Neuronal stem cell (in vitro differentiated cells): ENCODE data around the gene MZT2A.
"Not testable (repeated sequence)": the region's sequence is repeated elsewhere in the genome, so short reads cannot be mapped to it uniquely, and the experiment has no call there.

Experiments used
- DNase-seq: peaks from one replicate; pipeline ENCODE4 v3.0.0-alpha.2; 2013; ENCODE audit warnings: low spot score
- H2AFZ ChIP-seq: one replicate; pipeline ENCODE4 v1.6.1; 2013; ENCODE audit warnings: mild to moderate bottlenecking, low read length, inconsistent platforms
- H2AK5ac ChIP-seq: 2 replicates; pipeline ENCODE4 v1.6.1; 2013; ENCODE audit warnings: low read depth, mild to moderate bottlenecking, inconsistent platforms, low read length, moderate library complexity, mixed read lengths
- H2BK120ac ChIP-seq: 2 replicates; pipeline ENCODE4 v1.6.1; 2013; ENCODE audit warnings: low read depth, mild to moderate bottlenecking, inconsistent platforms, low read length, moderate library complexity, mixed read lengths
- H2BK12ac ChIP-seq: one replicate; pipeline ENCODE4 v1.6.1; 2013; ENCODE audit warnings: low read length, inconsistent platforms
- H2BK15ac ChIP-seq: 2 replicates; pipeline ENCODE4 v1.6.1; 2013; ENCODE audit warnings: mild to moderate bottlenecking, low read length, inconsistent platforms, mixed read lengths
- H2BK5ac ChIP-seq: one replicate; pipeline ENCODE4 v1.6.1; 2013; ENCODE audit warnings: inconsistent platforms, mild to moderate bottlenecking, low read length, moderate library complexity
- H3K14ac ChIP-seq: one replicate; pipeline ENCODE4 v1.6.1; 2013; ENCODE audit warnings: low read length, inconsistent platforms
- H3K18ac ChIP-seq: 2 replicates; pipeline ENCODE4 v1.6.1; 2013; ENCODE audit warnings: low read length, inconsistent platforms
- H3K23ac ChIP-seq: 2 replicates; pipeline ENCODE4 v1.6.1; 2013; ENCODE audit warnings: low read depth, mild to moderate bottlenecking, mixed read lengths, low read length, inconsistent platforms; ENCODE audit not compliant: poor library complexity
- H3K27ac ChIP-seq: replicated peaks from 3 replicates; pipeline ENCODE4 v1.5.1; 2013; ENCODE audit warnings: low read length, inconsistent platforms
- H3K27me3 ChIP-seq, 3 experiments: 2 replicates each; pipeline ENCODE4 v1.6.1; 2013; ENCODE audit warnings: low read length in 3 of 3, mild to moderate bottlenecking in 2 of 3, inconsistent platforms in 1 of 3, low read depth in 1 of 3, mixed read lengths in 1 of 3, moderate library complexity in 1 of 3; ENCODE audit not compliant: control insufficient read depth in 3 of 3, insufficient read depth in 3 of 3
- H3K36me3 ChIP-seq, 2 donors: replicated peaks in 1 of 2; 2 replicates each; pipeline ENCODE4 v1.6.1; 2013; ENCODE audit warnings: low read length in 2 of 2; ENCODE audit not compliant: control insufficient read depth in 2 of 2, insufficient read depth in 2 of 2
- H3K4ac ChIP-seq: 2 replicates; pipeline ENCODE4 v1.6.1; 2013; ENCODE audit warnings: inconsistent platforms, mild to moderate bottlenecking, low read length, moderate library complexity
- H3K4me1 ChIP-seq, 2 donors: 1 replicate in 1 of 2; 2 replicates in 1 of 2; pipeline ENCODE4 v1.6.1; 2013; ENCODE audit warnings: low read length in 2 of 2, low read depth in 1 of 2; ENCODE audit not compliant: control insufficient read depth in 2 of 2, insufficient read depth in 1 of 2
- H3K4me2 ChIP-seq: one replicate; pipeline ENCODE4 v1.6.1; 2013; ENCODE audit warnings: mild to moderate bottlenecking, low read length, inconsistent platforms; ENCODE audit not compliant: insufficient read depth, poor library complexity, severe bottlenecking
- H3K4me3 ChIP-seq, 2 donors: 2 replicates each; pipeline ENCODE4 v1.5.1; 2013; ENCODE audit warnings: low read length in 2 of 2, mild to moderate bottlenecking in 2 of 2, inconsistent platforms in 1 of 2, moderate library complexity in 1 of 2
- H3K79me1 ChIP-seq: one replicate; pipeline ENCODE4 v1.6.1; 2013; ENCODE audit warnings: low read depth, mild to moderate bottlenecking, inconsistent platforms, low read length, moderate library complexity
- H3K9ac ChIP-seq: one replicate; pipeline ENCODE4 v1.6.1; 2013; ENCODE audit warnings: mild to moderate bottlenecking, low read depth, low read length, inconsistent platforms; ENCODE audit not compliant: poor library complexity
- H3K9me3 ChIP-seq, 2 donors: replicated peaks in 1 of 2; 2 replicates each; pipeline versions ENCODE3 to v1.6.1; 2013; ENCODE audit warnings: low read length in 2 of 2, mild to moderate bottlenecking in 2 of 2, inconsistent platforms in 1 of 2, low read depth in 1 of 2, mixed read lengths in 1 of 2, moderate library complexity in 1 of 2; ENCODE audit not compliant: control insufficient read depth in 2 of 2, insufficient read depth in 1 of 2
- H4K8ac ChIP-seq: one replicate; pipeline ENCODE4 v1.6.1; 2013; ENCODE audit warnings: low read depth, mild to moderate bottlenecking, inconsistent platforms, low read length, moderate library complexity
- H4K91ac ChIP-seq: one replicate; pipeline ENCODE4 v1.6.1; 2013; ENCODE audit warnings: low read length, low read depth, mild to moderate bottlenecking, inconsistent platforms; ENCODE audit not compliant: poor library complexity
- WGBS, 2 donors: extraction: QIAGEN DNeasy Blood & Tissue Kit; methylation state at CpG; one replicate each; pipeline ENCODE4 v1.1.7; 2013; ENCODE audit warnings: missing lambda C conversion rate in 2 of 2, mixed read lengths in 1 of 2; ENCODE audit not compliant: insufficient read length in 2 of 2, insufficient replicate concordance in 1 of 2; ENCODE audit errors: extremely low coverage in 2 of 2; 5-methylcytosine and 5-hydroxymethylcytosine counted together

The MZT2A gene

GRCh38 chr2:131535526-131535925 is 43.3 kb upstream of the MZT2A start:
- no peak for DNase-seq
- no peak overlapping the region for H3K18ac ChIP-seq
- no peak overlapping the region for H4K8ac ChIP-seq
- H2BK15ac ChIP-seq = no peak overlapping the region
- H3K9ac ChIP-seq = no peak overlapping the region
- H3K36me3 ChIP-seq = no peaks in the 10 kb centered on the region
- no peaks in the 10 kb centered on the region for H3K79me1 ChIP-seq
- H4K91ac ChIP-seq = no peak overlapping the region
- no peak overlapping the region for H3K4me3 ChIP-seq
- H3K23ac ChIP-seq = no peak overlapping the region
- no peaks in the 10 kb centered on the region for H3K9me3 ChIP-seq
- no peak overlapping the region for H2BK5ac ChIP-seq
- H2AK5ac ChIP-seq = no peak overlapping the region
- H3K4me2 ChIP-seq = no peak overlapping the region
- no peaks in the 10 kb centered on the region for H3K27me3 ChIP-seq
- no peak overlapping the region for H3K4ac ChIP-seq
- H3K27ac ChIP-seq = no peak overlapping the region
- H2BK120ac ChIP-seq = no peak overlapping the region
- no peaks in the 10 kb centered on the region for H3K4me1 ChIP-seq
- WGBS, 2 donors = no CpG with 5 or more reads among the region's 4 CpGs
- H2AFZ ChIP-seq = no peak overlapping the region
- no peak overlapping the region for H3K14ac ChIP-seq
- no peak overlapping the region for H2BK12ac ChIP-seq

GRCh38 chr2:131534965-131535364 is 42.8 kb upstream of the MZT2A start:
- not testable (repeated sequence) for H2BK5ac ChIP-seq, H3K23ac ChIP-seq, H2BK15ac ChIP-seq, H3K18ac ChIP-seq, H4K8ac ChIP-seq, H2AFZ ChIP-seq, H3K27ac ChIP-seq, H3K4me3 ChIP-seq, H3K27me3 ChIP-seq, H3K4me1 ChIP-seq, H4K91ac ChIP-seq, H3K9me3 ChIP-seq, H3K4me2 ChIP-seq, H3K4ac ChIP-seq, DNase-seq, H3K9ac ChIP-seq, H2AK5ac ChIP-seq, H3K36me3 ChIP-seq, H3K79me1 ChIP-seq, H3K14ac ChIP-seq, H2BK12ac ChIP-seq, H2BK120ac ChIP-seq
- WGBS, 2 donors = no CpG with 5 or more reads among the region's 11 CpGs

- not testable (repeated sequence) for H3K14ac ChIP-seq, H2BK120ac ChIP-seq, H2BK5ac ChIP-seq, H3K9ac ChIP-seq, H2AK5ac ChIP-seq, H3K27ac ChIP-seq, H3K18ac ChIP-seq, DNase-seq, H3K4me2 ChIP-seq, H2AFZ ChIP-seq, H3K9me3 ChIP-seq, H2BK15ac ChIP-seq, H3K4ac ChIP-seq, H4K91ac ChIP-seq, H3K27me3 ChIP-seq, H3K4me1 ChIP-seq, H3K79me1 ChIP-seq, H3K4me3 ChIP-seq, H4K8ac ChIP-seq, H3K23ac ChIP-seq, H2BK12ac ChIP-seq, H3K36me3 ChIP-seq
- no CpG with 5 or more reads among the region's 13 CpGs for WGBS, 2 donors
Measured at GRCh38 chr2:131534317-131534672, 42.1 kb upstream of the MZT2A start.

GRCh38 chr2:131533609-131534316 is 41.6 kb upstream of the MZT2A start:
- not testable (repeated sequence) for H2BK5ac ChIP-seq, H4K91ac ChIP-seq, H3K79me1 ChIP-seq, H3K18ac ChIP-seq, DNase-seq, H3K27ac ChIP-seq, H3K23ac ChIP-seq, H3K9me3 ChIP-seq, H2AK5ac ChIP-seq, H3K4me2 ChIP-seq, H3K4ac ChIP-seq, H3K4me1 ChIP-seq, H4K8ac ChIP-seq, H3K27me3 ChIP-seq, H2BK15ac ChIP-seq, H3K36me3 ChIP-seq, H3K14ac ChIP-seq, H2AFZ ChIP-seq, H2BK12ac ChIP-seq, H2BK120ac ChIP-seq, H3K9ac ChIP-seq, H3K4me3 ChIP-seq
- WGBS, 2 donors = no CpG with 5 or more reads among the region's 17 CpGs
